ENCODE measurements around the gene VILL. TPM values are rescaled to one million over a fixed set of nuclear protein-coding genes. Genes with fewer than 3 reads are reported as not detected.

VILL gene
- total and polyA plus RNA-seq, 2 donors (not counting 3 experiments of a cell fraction or from before 2014, with no cell fraction given): 9.0 to 10.0 TPM

DNA sequence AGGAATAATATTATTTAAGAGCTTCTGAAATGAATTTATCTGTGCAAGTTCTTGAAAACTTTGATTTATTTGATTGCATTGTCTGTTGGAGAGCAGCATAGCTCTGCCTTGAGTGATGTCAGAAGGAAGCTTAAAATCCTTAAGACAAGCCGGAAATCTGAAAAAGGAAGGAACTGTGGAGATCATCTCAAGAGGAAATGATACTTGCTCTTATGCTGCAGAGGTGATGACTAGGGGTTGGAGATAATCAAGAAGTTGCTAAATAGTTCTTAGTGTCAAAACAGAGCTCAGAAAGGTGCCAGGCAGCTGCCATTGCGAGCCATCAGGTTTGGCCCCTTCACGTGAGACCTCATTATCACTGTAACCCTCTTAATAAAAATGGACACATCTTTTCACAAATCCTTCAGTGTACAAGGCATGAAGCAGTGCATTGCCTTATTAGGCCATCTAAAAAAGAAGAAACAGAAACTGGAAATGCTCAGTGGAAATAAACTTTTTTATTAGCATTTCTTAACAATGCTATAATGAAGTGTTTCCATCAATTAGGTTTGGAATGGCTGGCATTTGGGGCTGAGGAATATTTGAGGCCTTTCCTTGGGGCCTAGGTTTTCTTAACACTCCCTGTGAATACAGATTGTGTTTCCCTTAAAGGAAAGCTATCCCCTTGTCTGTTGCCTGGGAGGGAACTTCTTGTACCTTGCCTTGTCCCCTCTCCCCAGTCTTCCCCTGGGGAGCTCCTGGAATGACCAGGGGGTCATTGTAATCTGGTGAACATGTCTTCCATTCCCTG lies 34.5 kb upstream of the VILL start:
- peaks cover 32% of the 10 kb centered on the region for H3K4me1 ChIP-seq (ENCODE audit: control insufficient read depth, extremely low read depth, insufficient read depth, low read length)

DNA sequence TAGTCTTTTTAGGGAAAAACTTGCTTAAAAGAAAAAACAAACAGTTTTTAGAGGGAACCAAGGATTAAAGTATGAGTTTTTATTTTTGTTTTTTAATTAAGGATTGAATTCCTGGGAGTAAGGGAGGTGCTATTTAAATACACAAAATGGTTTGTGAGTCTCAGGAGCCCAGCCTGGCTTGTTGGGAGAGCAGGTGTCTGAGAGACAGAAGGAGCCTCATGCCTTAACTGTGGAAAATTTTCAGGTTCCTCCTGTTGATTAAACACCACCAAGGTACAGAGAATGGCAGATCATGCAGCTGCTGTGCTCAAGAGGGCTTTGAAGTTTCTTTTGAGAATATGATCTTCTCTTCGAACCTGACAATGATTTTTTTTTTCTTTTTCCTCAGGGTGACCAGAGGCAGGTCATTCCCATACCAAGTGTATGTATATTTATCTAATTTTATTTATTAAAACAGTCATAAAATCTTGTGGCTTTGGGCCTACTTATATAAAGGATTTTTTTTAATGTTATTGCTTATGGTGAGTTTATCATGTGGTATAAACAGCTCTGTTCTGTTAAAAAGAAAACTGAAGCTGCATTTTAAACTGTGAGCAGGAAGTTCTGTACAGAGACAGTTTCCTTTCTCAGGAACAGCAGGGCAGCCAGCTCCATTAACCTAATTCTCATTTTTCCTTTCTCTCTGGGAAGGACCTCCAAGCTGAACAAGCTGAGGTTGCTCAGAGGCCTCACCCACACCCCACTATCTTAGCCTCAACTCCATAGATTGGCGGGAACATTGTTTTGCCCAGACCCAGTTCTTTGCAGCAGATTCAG lies 33.7 kb upstream of the VILL start:
- POLR2A ChIA-PET: no interaction called here
- CTCF ChIA-PET: interaction anchor here (0.6 to 5.0 kb wide), 10 partner anchors 9 to 101 kb away, joined by 3 to 57 read pairs (median 3); no protein-coding TSS in a partner anchor
- Histone ChIP-seq H3K9ac (replicated peaks; ENCODE audit: extremely low read depth, insufficient read depth, low read length) (no peak overlapping the region), H2AFZ (ENCODE audit: low read depth, low read length) (peak overlapping the region; percentile 52), H3K4me2 (ENCODE audit: insufficient read depth, low read length) (peak overlapping the region; percentile 50), H3K9me3 (replicated peaks; ENCODE audit: control insufficient read depth, insufficient read depth, low read length) (no peaks in the 10 kb centered on the region), H3K36me3 (ENCODE audit: control insufficient read depth in 2 of 2, extremely low read depth in 1 of 2, insufficient read depth in 2 of 2, low read length in 2 of 2) (no peaks in the 10 kb centered on the region), H4K20me1 (replicated peaks; ENCODE audit: control insufficient read depth, extremely low read depth, insufficient read depth, low read length) (no peaks in the 10 kb centered on the region), H3K9me1 (replicated peaks; ENCODE audit: control insufficient read depth, extremely low read depth, insufficient read depth, low read length) (no peaks in the 10 kb centered on the region), H3K4me3 (replicated peaks in 1 of 3; ENCODE audit: insufficient read depth in 1 of 3, low read depth in 1 of 3, low read length in 3 of 3) (no peak overlapping the region), H3K27ac (ENCODE audit: insufficient read depth, low read depth, low read length) (peak overlapping the region; percentile 41), H3K4me1 (ENCODE audit: control insufficient read depth, extremely low read depth, insufficient read depth, low read length) (peaks cover 40% of the 10 kb centered on the region), H3K27me3 (ENCODE audit: control insufficient read depth in 2 of 2, insufficient read depth in 2 of 2, low read length in 2 of 2) (no peaks in the 10 kb centered on the region), H3K79me2 (ENCODE audit: control insufficient read depth, insufficient read depth, low read length) (no peaks in the 10 kb centered on the region)
- no peak for TF ChIP-seq MYC (IDR thresholded peaks at IDR 0.05; ENCODE audit: low read depth, low read length)
- TF ChIP-seq POLR2AphosphoS5 (IDR thresholded peaks at IDR 0.05; ENCODE audit: insufficient read depth, low read depth, low read length): no peak
- no peak for TF ChIP-seq JUN (IDR thresholded peaks at IDR 0.05; ENCODE audit: borderline replicate concordance, insufficient read depth, insufficient read length, low read depth)
- TF ChIP-seq, protein P1, sequence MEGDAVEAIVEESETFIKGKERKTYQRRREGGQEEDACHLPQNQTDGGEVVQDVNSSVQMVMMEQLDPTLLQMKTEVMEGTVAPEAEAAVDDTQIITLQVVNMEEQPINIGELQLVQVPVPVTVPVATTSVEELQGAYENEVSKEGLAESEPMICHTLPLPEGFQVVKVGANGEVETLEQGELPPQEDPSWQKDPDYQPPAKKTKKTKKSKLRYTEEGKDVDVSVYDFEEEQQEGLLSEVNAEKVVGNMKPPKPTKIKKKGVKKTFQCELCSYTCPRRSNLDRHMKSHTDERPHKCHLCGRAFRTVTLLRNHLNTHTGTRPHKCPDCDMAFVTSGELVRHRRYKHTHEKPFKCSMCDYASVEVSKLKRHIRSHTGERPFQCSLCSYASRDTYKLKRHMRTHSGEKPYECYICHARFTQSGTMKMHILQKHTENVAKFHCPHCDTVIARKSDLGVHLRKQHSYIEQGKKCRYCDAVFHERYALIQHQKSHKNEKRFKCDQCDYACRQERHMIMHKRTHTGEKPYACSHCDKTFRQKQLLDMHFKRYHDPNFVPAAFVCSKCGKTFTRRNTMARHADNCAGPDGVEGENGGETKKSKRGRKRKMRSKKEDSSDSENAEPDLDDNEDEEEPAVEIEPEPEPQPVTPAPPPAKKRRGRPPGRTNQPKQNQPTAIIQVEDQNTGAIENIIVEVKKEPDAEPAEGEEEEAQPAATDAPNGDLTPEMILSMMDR (IDR thresholded peaks at IDR 0.05; ENCODE audit: extremely low read depth in 1 of 2, insufficient read depth in 1 of 2, low read depth in 1 of 2, low read length in 2 of 2): no peak
- no peak for TF ChIP-seq POLR2A (IDR thresholded peaks at IDR 0.05; ENCODE audit: low read depth, low read length)
- no peak for TF ChIP-seq FOS (IDR thresholded peaks at IDR 0.05; ENCODE audit: borderline replicate concordance, insufficient read depth, low read length)
- no peak for TF ChIP-seq EZH2 (IDR thresholded peaks at IDR 0.05; ENCODE audit: borderline replicate concordance, low read depth, low read length, severe bottlenecking)
- TF ChIP-seq GATA2 (IDR thresholded peaks at IDR 0.05; ENCODE audit: insufficient read depth, insufficient read length, low read depth, low read length): no peak
- TF ChIP-seq, protein P2, sequence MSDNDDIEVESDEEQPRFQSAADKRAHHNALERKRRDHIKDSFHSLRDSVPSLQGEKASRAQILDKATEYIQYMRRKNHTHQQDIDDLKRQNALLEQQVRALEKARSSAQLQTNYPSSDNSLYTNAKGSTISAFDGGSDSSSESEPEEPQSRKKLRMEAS (IDR thresholded peaks at IDR 0.05; ENCODE audit: insufficient read depth, insufficient read length): no peak
- dilution Hi-C loops (cut with MboI; ENCODE audit: extremely low pct_ligation_motif_present, low sequenced_read_pairs) (no loop called here), intact Hi-C loops (cut with micrococcal nuclease) (loop anchor here (1.0 to 2.0 kb wide), 3 partner anchors 10 to 20 kb away; no protein-coding TSS in a partner anchor)
- BruUV-seq (replicated peaks): no TSS peak
- DNase-seq (ENCODE audit: low read depth, low spot score) (peak; percentile 84), FAIRE-seq (peak; percentile 82)

More for the DNA sequence above, 34.5 kb upstream of the VILL start:
- Histone ChIP-seq H3K9me3 (replicated peaks; ENCODE audit: control insufficient read depth, insufficient read depth, low read length) (no peaks in the 10 kb centered on the region), H3K27me3 (ENCODE audit: control insufficient read depth in 2 of 2, insufficient read depth in 2 of 2, low read length in 2 of 2) (no peaks in the 10 kb centered on the region), H2AFZ (ENCODE audit: low read depth, low read length) (no peak overlapping the region), H3K36me3 (ENCODE audit: control insufficient read depth in 2 of 2, extremely low read depth in 1 of 2, insufficient read depth in 2 of 2, low read length in 2 of 2) (no peaks in the 10 kb centered on the region), H3K27ac (ENCODE audit: insufficient read depth, low read depth, low read length) (no peak overlapping the region), H3K79me2 (ENCODE audit: control insufficient read depth, insufficient read depth, low read length) (no peaks in the 10 kb centered on the region), H4K20me1 (replicated peaks; ENCODE audit: control insufficient read depth, extremely low read depth, insufficient read depth, low read length) (no peaks in the 10 kb centered on the region), H3K4me2 (ENCODE audit: insufficient read depth, low read length) (no peak overlapping the region), H3K9ac (replicated peaks; ENCODE audit: extremely low read depth, insufficient read depth, low read length) (no peak overlapping the region), H3K9me1 (replicated peaks; ENCODE audit: control insufficient read depth, extremely low read depth, insufficient read depth, low read length) (no peaks in the 10 kb centered on the region), H3K4me3 (replicated peaks in 1 of 3; ENCODE audit: insufficient read depth in 1 of 3, low read depth in 1 of 3, low read length in 3 of 3) (no peak overlapping the region)
- no peak for FAIRE-seq
- intact Hi-C loops (cut with micrococcal nuclease): loop anchor here (1.0 to 2.0 kb wide), 3 partner anchors 10 to 19 kb away; no protein-coding TSS in a partner anchor
- BruUV-seq (replicated peaks): no TSS peak
- TF ChIP-seq JUN (IDR thresholded peaks at IDR 0.05; ENCODE audit: borderline replicate concordance, insufficient read depth, insufficient read length, low read depth): no peak
- peak; percentile 20 for TF ChIP-seq FOS (IDR thresholded peaks at IDR 0.05; ENCODE audit: borderline replicate concordance, insufficient read depth, low read length)
- DNase-seq (ENCODE audit: low read depth, low spot score): peak; percentile 11
- ChIA-PET POLR2A (no interaction called here), CTCF (interaction anchor here (0.7 to 5.0 kb wide), 8 partner anchors 10 to 102 kb away, joined by 3 to 57 read pairs (median 4); no protein-coding TSS in a partner anchor)
- dilution Hi-C loops (cut with MboI; ENCODE audit: extremely low pct_ligation_motif_present, low sequenced_read_pairs): no loop called here
